ENCODE measurements around the gene OGFOD3.
"Not testable (repeated sequence)": the region's sequence is repeated elsewhere in the genome, so short reads cannot be mapped to it uniquely, and the experiment has no call there.

The OGFOD3 gene, protein sequence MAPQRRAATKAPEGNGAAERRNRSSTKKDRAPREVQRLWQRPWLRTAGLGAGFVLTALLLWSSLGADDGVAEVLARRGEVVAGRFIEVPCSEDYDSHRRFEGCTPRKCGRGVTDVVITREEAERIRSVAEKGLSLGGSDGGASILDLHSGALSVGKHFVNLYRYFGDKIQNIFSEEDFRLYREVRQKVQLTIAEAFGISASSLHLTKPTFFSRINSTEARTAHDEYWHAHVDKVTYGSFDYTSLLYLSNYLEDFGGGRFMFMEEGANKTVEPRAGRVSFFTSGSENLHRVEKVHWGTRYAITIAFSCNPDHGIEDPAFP

GRCh38 chr17:82418001-82418986 is at the start of gene OGFOD3, which contains the start of gene HEXD:
Gene OGFOD3 (minus strand): TSS chr17:82418586. CDS start chr17:82418485, 101 bp downstream.
Gene HEXD (plus strand): TSS chr17:82418347. CDS start chr17:82419800, 1,453 bp downstream.
- peak; percentile 67 for DNase-seq (ENCODE audit: low read depth)

GRCh38 chr17:82465023-82465603 is 46.7 kb upstream of the OGFOD3 start:
- DNase-seq (ENCODE audit: low read depth), result no peak

DNA sequence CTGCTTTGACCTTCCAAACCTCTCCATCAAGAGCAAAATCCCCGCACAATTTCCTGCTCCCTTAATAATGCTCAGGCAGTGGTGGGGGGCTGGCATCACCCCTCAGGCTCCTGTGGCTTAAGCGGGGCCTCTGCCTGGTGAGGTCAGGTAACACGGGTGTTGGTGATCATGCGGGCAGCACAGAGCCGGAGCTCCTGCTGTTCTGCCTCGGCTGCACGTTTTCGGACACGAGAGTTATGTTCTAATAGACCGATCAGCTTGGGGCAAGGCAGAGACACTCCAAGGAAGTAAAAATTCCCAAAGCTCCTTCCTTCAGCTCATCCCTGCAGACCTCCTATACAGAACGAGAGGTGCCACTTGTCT is 46.2 kb upstream of the OGFOD3 start:
- DNase-seq (ENCODE audit: low read depth), result no peak

DNA sequence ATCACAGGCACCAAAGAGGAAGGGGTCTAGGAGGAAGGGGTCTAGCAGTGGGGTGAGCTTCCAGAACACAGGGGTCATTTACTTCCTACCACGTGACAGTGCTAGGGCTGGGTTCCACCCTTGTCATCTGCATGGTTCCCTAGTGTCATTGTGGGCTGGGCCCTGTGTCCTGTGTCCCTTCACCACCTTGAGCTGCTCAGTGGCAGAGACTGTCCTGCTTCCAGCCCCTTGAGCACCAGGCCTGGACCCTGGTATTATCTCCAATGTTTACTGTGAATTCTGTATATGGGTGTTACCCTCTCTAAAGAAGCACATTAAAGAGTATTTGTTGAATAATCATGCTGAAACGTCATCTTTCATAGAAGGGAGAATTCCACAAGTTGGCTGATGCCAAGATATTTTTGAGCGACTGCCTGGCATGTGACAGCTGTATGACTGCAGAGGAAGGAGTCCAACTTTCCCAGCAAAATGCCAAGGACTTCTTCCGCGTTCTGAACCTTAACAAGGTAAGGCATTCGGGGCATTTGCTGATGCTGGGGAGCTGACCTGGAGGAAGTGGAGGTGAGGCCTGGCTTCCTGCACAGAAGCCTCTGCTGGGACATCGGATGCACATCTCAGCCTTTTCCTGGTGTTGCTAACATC is 45.7 kb upstream of the OGFOD3 start:
- no peak for DNase-seq (ENCODE audit: low read depth)

GRCh38 chr17:82463391-82463790 is 45.0 kb upstream of the OGFOD3 start:
- DNase-seq (ENCODE audit: low read depth), result no peak

GRCh38 chr17:82461827-82462524 is 43.6 kb upstream of the OGFOD3 start:
- DNase-seq (ENCODE audit: low read depth), result no peak

- DNase-seq (ENCODE audit: low read depth), result not testable (repeated sequence)
Observed at GRCh38 chr17:82459936-82460335, 41.5 kb upstream of the OGFOD3 start.

GRCh38 chr17:82458885-82459424 is 40.6 kb upstream of the OGFOD3 start:
- DNase-seq (ENCODE audit: low read depth), result no peak

- peak; percentile 98 for DNase-seq (ENCODE audit: low read depth)
Observed at GRCh38 chr17:82458179-82458884, 39.9 kb upstream of the OGFOD3 start, which contains the start of gene NARF. Gene NARF (plus strand): TSS chr17:82458741. CDS start chr17:82458804, 63 bp downstream.

GRCh38 chr17:82457929-82458178 is 39.5 kb upstream of the OGFOD3 start:
- no peak for DNase-seq (ENCODE audit: low read depth)

DNA sequence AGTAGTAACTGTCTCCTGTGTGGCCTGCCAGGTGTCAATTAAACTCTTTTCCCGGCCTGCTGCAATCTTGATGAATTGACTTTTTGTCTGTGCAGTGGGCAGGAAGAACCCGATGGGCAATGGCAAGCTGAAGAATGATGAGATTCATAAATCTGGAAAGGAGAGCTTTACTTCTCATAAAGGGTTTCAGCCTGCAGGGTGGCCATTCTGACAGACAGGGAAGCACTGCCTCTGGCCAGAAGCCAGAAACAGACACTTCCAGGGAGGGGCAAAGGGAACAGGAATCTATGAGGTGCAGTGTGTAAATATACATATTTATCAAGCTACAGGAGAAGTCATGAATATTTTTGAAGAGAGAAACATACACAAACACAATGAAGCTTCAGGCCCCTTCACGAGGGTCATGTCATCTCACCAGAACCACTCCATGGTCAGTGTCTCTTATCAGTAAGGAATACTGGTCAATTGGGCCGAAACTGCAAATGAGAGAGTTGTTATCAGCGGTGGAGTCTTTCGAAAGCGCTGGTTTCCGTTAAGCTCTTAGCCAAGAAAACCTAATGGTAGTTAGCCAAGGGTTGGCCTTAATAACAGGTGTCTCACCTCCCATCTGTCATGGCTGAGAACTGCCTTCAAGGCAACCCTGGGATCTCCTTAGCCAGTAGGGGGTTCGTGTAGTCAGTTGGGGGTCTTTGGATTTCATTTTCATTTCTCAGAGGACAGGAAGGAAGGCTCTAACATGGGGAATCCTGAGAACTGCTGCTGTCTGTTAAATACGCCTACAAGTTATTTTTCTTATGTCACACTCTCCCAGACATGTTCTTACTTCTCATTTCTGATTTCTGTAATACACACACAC is 38.9 kb upstream of the OGFOD3 start:
- DNase-seq (ENCODE audit: low read depth), result no peak

DNA sequence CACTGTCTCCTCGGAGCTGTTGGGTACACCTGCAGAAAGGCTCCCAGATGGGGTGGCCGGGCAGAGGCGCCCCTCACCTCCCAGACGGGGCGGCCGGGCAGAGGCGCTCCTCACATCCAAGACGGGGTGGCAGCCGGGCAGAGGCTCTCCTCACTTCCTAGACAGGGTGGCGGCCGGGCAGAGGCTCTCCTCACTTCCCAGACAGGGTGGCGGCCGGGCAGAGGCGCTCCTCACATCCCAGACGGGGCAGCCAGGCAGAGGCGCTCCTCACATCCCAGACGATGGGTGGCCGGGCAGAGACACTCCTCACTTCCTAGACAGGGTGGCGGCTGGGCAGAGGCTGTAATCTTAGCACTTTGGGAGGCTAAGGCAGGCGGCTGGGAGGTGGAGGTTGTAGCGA is 35.3 kb upstream of the OGFOD3 start:
- DNase-seq (ENCODE audit: low read depth), result not testable (repeated sequence)

DNA sequence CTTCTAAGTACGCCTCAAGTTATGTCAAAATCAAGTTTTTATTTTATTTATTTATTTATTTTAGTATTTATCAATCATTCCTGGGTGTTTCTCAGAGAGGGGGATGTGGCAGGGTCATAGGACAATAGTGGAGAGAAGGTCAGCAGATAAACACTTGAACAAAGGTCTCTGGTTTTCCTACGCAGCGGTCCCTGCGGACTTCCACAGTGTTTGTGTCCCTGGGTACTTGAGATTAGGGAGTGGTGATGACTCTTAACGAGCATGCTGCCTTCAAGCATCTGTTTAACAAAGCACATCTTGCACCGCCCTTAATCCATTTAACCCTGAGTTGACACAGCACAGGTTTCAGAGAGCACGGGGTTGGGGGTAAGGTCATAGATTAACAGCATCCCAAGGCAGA is 34.8 kb upstream of the OGFOD3 start:
- DNase-seq (ENCODE audit: low read depth), result not testable (repeated sequence)

GRCh38 chr17:82452162-82452561 is 33.8 kb upstream of the OGFOD3 start:
- DNase-seq (ENCODE audit: low read depth), result no peak

GRCh38 chr17:82450357-82451106 is 32.1 kb upstream of the OGFOD3 start, which contains the start of gene CYBC1:
Gene CYBC1 (minus strand): TSS chr17:82450752. CDS start chr17:82449254, 1,498 bp downstream.
- peak; percentile 81 for DNase-seq (ENCODE audit: low read depth)

GRCh38 chr17:82449883-82450356 is 31.5 kb upstream of the OGFOD3 start:
- no peak for DNase-seq (ENCODE audit: low read depth)

- DNase-seq (ENCODE audit: low read depth), result no peak
Observed at GRCh38 chr17:82449131-82449882, 30.9 kb upstream of the OGFOD3 start.

DNA sequence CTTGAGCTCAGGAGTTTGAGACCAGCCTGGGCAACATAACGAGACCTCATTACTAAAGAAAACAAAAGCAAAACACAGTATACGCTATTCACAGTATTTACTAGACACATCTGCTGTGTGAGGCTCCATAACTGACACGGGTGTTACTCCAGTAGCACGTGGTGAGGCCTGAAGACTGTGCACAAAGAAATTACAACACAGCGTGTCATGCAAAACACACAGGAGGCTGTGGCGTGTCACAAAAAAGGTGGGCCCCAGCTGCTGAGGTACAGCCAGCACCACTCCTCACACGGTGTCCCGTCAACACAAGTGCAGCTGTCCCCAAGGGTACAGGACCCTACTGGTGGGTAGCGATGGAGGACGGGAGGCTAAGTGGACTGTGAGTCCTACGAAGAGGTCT is 29.5 kb upstream of the OGFOD3 start:
- no peak for DNase-seq (ENCODE audit: low read depth)

All from GM04504 (cell line).